ENCODE measurements around the gene AFF3.

DNA sequence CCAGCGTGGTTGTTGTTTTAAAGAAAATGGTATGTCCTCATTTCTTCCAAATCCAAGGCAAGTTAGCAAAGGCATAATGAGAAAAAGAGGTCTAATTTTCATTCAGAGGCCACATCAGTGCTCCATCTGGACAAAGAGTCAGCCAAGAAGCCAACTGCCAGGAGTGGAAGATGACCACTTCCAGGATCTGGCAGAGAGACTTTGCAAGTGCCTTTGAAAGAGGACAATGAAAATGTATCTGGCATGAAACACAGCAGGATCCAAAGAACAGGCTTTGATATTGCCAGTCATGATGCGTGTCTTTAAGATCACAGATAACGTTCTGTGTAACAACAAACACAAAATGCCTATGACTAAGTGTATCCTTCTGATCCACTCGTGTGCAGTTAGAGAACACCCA is 82.8 kb downstream of the AFF3 start:
- TF ChIP-seq POLR2AphosphoS5 (IDR thresholded peaks at IDR 0.05) (no peak), CTCF (IDR thresholded peaks at IDR 0.05) (no peak), EP300 (IDR thresholded peaks at IDR 0.05) (no peak)
